Heart right ventricle (tissue), 16 donors: ENCODE measurements around the gene ZBTB40. TPM values are rescaled to one million over a fixed set of nuclear protein-coding genes. Genes with fewer than 3 reads are reported as not detected.

Source experiments
- ATAC-seq, 8 donors: fragments of 200-7000 bp; cut with Tn5 transposase; one replicate each; pipeline ENCODE4 v1.9.1; 2020; ENCODE audit warnings: mild to moderate bottlenecking in 8 of 8, moderate library complexity in 8 of 8, moderate number of reproducible peaks in 1 of 8
- DNase-seq, 2 donors: peaks; one replicate each; pipeline ENCODE4 v3.0.0-alpha.2; 2020
- H3K27ac ChIP-seq, 10 donors: fragments of 200-600 bp; sonication (generic) in 2 of 10; one replicate each; pipeline versions ENCODE4 v1.5.0 to v1.8.0; 2020 to 2022; ENCODE audit warnings: mild to moderate bottlenecking in 3 of 10
- H3K27me3 ChIP-seq, 7 donors: fragments of 200-600 bp; one replicate each; pipeline ENCODE4 v1.8.0; 2021 to 2022; ENCODE audit warnings: mild to moderate bottlenecking in 2 of 7
- H3K36me3 ChIP-seq, 9 donors: fragments of 200-600 bp; sonication (generic) in 1 of 9; one replicate each; pipeline versions ENCODE4 v1.5.0 to v1.8.0; 2020 to 2022; ENCODE audit warnings: mild to moderate bottlenecking in 2 of 9
- H3K4me1 ChIP-seq, 9 donors: fragments of 200-600 bp; sonication (generic) in 1 of 9; one replicate each; pipeline versions ENCODE4 v1.5.0 to v1.8.0; 2020 to 2022; ENCODE audit warnings: mild to moderate bottlenecking in 4 of 9
- H3K4me3 ChIP-seq, 10 donors: fragments of 200-600 bp; sonication (generic) in 2 of 10; one replicate each; pipeline versions ENCODE4 v1.5.0 to v1.8.0; 2020 to 2022; ENCODE audit warnings: mild to moderate bottlenecking in 7 of 10, moderate library complexity in 2 of 10
- H3K9me3 ChIP-seq, 11 donors: fragments of 200-600 bp in 10 of 11; sonication (generic) in 2 of 11; one replicate each; pipeline versions ENCODE4 v1.5.0 to v1.8.0; 2013 to 2022; ENCODE audit warnings: mild to moderate bottlenecking in 2 of 11, control low read depth in 1 of 11, moderate library complexity in 1 of 11
- WGBS, 2 donors: extraction: QIAGEN DNeasy Blood & Tissue Kit; methylation state at CpG; one replicate each; pipeline ENCODE4 v1.1.7; 2013; ENCODE audit warnings: inconsistent platforms in 1 of 2; 5-methylcytosine and 5-hydroxymethylcytosine counted together
- intact Hi-C, 10 donors: fragments of 100-400 bp; cut with DNase I; formaldehyde crosslinking; loops; one replicate each; pipeline versions ENCODE4 v1.11.1 to v1.14.2; 2022
- polyA plus RNA-seq, 2 donors: library from polyadenylated mRNA; stranded (reverse); fragments of 200-250 nt; gene quantifications; one replicate each; pipeline ENCODE4 v1.2.3, GENCODE V29; 2013
- total RNA-seq, 10 donors: library from RNA; stranded (reverse); fragmentation: NEBNext Ultra II Directional in 3 of 10; extraction: Animal tissue kit (Norgen Biotek cat#: 25700) in 3 of 10; gene quantifications; one replicate each; pipeline versions ENCODE4 v1.2.1 to v1.2.4, GENCODE V29; 2021 to 2023
- TF ChIP-seq, protein P1 (sequence below), 9 donors: fragments of 200-600 bp; sonication (generic) in 2 of 9; IDR thresholded peaks; one replicate each; pipeline versions ENCODE4 v1.5.0 to v1.8.0; 2021 to 2022; ENCODE audit warnings: antibody characterized with exemption in 9 of 9, mild to moderate bottlenecking in 5 of 9, moderate library complexity in 1 of 9
- donor health status: Arrhythmogenic right ventricular cardiomyopathy.
- donor health status: ischemic (EF 13 %, LVEDD 7.1; RV severe dilation, severe dysfunction).
- donor health status: healthy with polysubstance abuse.
- donor health status: DM: no; HTN: yes; CAD: no.
- donor health status: DM: no; HTN: no; CAD: no.
- donor health status: ischemic (EF 25% LVEDD 6.9; RV normal size, moderate dysfunction).
- donor health status: ischemic (EF 25% LVEDD 5.7; RV mildly dilated, moderate dysfunction).
- donor health status: healthy.
- donor health status: DM: yes; HTN: yes; CAD: no.
- donor health status: Ischemic cardiomyopathy.
- donor health status: ischemic (EF 35%, LVEDD 5.7; RV mildly dilated, moderate dysfunction).
- donor health status: nonischemic (EF 11% LVEDD 7.7; RV severe dilation, severe dysfunction).
- donor health status: DM: yes; HTN: yes; CAD: no.
- donor health status: PGD.
- donor health status: ischemic (EF 29% LVEDD 5.4; RV normal size, mild dysfunction).
- donor health status: nonischemic (EF 23%, LVEDD 6.1; RV moderate dilation, normal function).

Gene ZBTB40
- total and polyA plus RNA-seq, 12 donors: 3.2 to 18.2 (median 13.2) TPM

DNA sequence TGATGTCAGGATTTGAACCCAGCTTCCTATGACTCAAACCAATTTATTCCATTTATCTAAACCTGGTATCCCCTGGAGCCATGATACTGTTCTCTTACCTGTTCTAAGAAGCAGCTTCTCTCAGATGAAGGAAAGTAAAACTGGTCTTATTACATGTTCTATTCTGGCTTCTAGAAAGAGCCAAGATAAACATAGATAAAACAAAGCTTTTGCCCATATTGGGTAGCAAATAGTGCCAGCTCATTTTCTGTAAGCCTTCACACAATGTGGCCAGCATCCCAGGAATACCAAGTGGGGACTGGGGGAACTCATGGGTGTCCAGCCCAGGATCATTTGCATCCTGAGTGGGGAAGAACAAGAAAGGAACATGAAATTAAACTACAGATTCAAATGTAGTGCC is 58.2 kb downstream of the ZBTB40 start:
- TF ChIP-seq, protein P1, sequence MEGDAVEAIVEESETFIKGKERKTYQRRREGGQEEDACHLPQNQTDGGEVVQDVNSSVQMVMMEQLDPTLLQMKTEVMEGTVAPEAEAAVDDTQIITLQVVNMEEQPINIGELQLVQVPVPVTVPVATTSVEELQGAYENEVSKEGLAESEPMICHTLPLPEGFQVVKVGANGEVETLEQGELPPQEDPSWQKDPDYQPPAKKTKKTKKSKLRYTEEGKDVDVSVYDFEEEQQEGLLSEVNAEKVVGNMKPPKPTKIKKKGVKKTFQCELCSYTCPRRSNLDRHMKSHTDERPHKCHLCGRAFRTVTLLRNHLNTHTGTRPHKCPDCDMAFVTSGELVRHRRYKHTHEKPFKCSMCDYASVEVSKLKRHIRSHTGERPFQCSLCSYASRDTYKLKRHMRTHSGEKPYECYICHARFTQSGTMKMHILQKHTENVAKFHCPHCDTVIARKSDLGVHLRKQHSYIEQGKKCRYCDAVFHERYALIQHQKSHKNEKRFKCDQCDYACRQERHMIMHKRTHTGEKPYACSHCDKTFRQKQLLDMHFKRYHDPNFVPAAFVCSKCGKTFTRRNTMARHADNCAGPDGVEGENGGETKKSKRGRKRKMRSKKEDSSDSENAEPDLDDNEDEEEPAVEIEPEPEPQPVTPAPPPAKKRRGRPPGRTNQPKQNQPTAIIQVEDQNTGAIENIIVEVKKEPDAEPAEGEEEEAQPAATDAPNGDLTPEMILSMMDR (IDR thresholded peaks at IDR 0.05): no peak
- Histone ChIP-seq H3K4me1 (no peaks in the 10 kb centered on the region), H3K4me3 (no peak overlapping the region), H3K9me3 (no peaks in the 10 kb centered on the region), H3K36me3 (peaks cover 0 to 99% (median 64%) of the 10 kb centered on the region in 9 donors), H3K27me3 (no peaks in the 10 kb centered on the region), H3K27ac (no peak overlapping the region)
- ATAC-seq: no peak
- intact Hi-C loops: no loop called here
- no peak for DNase-seq

DNA sequence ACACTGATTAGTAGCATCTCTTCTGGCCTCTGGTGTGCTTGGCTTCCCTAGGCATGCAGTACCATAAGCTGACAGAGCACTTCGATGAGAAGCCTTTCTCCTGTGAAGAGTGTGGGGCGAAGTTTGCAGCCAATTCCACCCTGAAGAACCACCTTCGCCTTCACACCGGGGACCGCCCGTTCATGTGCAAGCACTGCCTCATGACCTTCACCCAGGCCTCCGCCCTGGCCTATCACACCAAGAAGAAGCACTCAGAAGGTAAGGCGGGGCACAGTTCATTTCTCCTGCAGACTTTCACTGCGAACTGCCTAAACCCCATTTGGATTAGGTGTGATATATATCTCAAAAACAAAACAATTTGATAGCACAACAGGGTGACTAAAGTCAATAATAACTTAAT is 61.2 kb downstream of the ZBTB40 start:
- Histone ChIP-seq H3K4me3 (no peak overlapping the region), H3K9me3 (no peaks in the 10 kb centered on the region), H3K27ac (no peak overlapping the region), H3K36me3 (peaks cover 0 to 100% (median 67%) of the 10 kb centered on the region in 9 donors), H3K4me1 (no peaks in the 10 kb centered on the region), H3K27me3 (no peaks in the 10 kb centered on the region)
- intact Hi-C loops: no loop called here
- TF ChIP-seq, protein P1 (IDR thresholded peaks at IDR 0.05): no peak
- ATAC-seq: no peak
- 98% methylated on average over 9 of the region's 9 CpGs for WGBS, 2 donors
- no peak for DNase-seq

DNA sequence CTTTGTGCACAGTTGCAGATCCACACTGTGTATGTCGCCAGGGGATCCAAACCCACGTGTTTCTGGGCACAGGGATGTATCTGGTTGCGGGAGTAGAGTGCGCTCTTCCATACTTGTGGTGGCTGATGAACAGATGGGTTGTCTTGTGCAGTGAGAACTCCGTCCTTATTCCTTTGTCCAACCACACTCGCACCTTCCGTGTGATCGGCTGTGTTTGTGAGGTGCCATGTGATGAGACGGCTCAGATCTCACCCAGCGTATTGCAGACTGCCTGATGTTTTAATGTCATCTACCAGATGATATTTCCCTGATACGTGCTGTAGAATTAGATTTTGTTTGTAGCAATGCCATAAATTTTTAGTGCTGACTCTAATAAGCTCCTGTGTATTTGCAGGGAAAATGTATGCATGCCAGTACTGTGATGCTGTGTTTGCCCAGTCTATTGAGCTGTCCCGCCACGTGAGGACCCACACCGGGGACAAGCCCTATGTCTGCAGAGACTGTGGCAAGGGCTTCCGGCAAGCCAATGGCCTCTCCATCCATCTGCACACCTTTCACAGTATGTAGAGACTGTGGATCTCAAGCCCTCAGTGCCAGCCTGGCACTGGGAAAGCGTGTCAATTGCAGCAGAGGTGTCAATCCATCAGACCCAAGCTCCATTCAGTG is 65.4 kb downstream of the ZBTB40 start:
- TF ChIP-seq, protein P1 (IDR thresholded peaks at IDR 0.05): no peak
- Histone ChIP-seq H3K27ac (no peak overlapping the region), H3K27me3 (no peaks in the 10 kb centered on the region), H3K9me3 (no peaks in the 10 kb centered on the region), H3K36me3 (peaks cover 0 to 100% (median 73%) of the 10 kb centered on the region in 9 donors), H3K4me3 (no peak overlapping the region), H3K4me1 (no peaks in the 10 kb centered on the region)
- no peak for ATAC-seq
- 95 to 97% methylated on average over 16 of the region's 16 CpGs for WGBS, 2 donors
- intact Hi-C loops: no loop called here
- no peak for DNase-seq

DNA sequence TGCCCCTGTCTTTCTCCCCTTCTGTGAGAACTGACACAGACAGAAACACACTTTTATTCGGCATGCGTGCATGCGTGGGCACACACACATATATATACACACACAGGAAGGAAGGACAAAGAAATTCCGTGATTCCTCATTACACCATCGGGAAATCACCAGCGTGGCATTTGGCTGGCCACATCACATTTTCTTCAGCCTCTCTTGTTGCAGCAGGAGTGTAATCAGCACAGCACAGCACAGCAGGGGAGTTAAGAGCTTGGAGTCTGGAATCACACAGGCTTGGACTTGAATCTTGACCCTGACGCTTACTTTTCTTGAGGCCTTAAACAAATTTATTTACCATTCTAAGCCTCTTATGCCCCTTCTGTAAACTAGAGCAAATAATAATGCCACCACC is 66.3 kb downstream of the ZBTB40 start:
- TF ChIP-seq, protein P1 (IDR thresholded peaks at IDR 0.05): no peak
- intact Hi-C loops: no loop called here
- no peaks in the 10 kb centered on the region for H3K9me3 ChIP-seq
- peaks cover 0 to 100% (median 78%) of the 10 kb centered on the region in 9 donors for H3K36me3 ChIP-seq
- DNase-seq (no peak), ATAC-seq (no peak)
- H3K27me3 ChIP-seq: no peaks in the 10 kb centered on the region
- no peak overlapping the region for H3K27ac ChIP-seq
- H3K4me3 ChIP-seq: no peak overlapping the region
- 82 to 87% methylated on average over 7 of the region's 7 CpGs for WGBS, 2 donors
- H3K4me1 ChIP-seq: no peaks in the 10 kb centered on the region
